Neuronal stem cell (in vitro differentiated cells): Measurements from ENCODE around the gene SLC6A18.

Experiments
- DNase-seq: peaks from one replicate; pipeline ENCODE4 v3.0.0-alpha.2; 2013; ENCODE audit warnings: low spot score
- H2AFZ ChIP-seq: one replicate; pipeline ENCODE4 v1.6.1; 2013; ENCODE audit warnings: mild to moderate bottlenecking, low read length, inconsistent platforms
- H2AK5ac ChIP-seq: 2 replicates; pipeline ENCODE4 v1.6.1; 2013; ENCODE audit warnings: low read depth, mild to moderate bottlenecking, inconsistent platforms, low read length, moderate library complexity, mixed read lengths
- H2BK120ac ChIP-seq: 2 replicates; pipeline ENCODE4 v1.6.1; 2013; ENCODE audit warnings: low read depth, mild to moderate bottlenecking, inconsistent platforms, low read length, moderate library complexity, mixed read lengths
- H2BK12ac ChIP-seq: one replicate; pipeline ENCODE4 v1.6.1; 2013; ENCODE audit warnings: low read length, inconsistent platforms
- H2BK15ac ChIP-seq: 2 replicates; pipeline ENCODE4 v1.6.1; 2013; ENCODE audit warnings: mild to moderate bottlenecking, low read length, inconsistent platforms, mixed read lengths
- H2BK5ac ChIP-seq: one replicate; pipeline ENCODE4 v1.6.1; 2013; ENCODE audit warnings: inconsistent platforms, mild to moderate bottlenecking, low read length, moderate library complexity
- H3K14ac ChIP-seq: one replicate; pipeline ENCODE4 v1.6.1; 2013; ENCODE audit warnings: low read length, inconsistent platforms
- H3K18ac ChIP-seq: 2 replicates; pipeline ENCODE4 v1.6.1; 2013; ENCODE audit warnings: low read length, inconsistent platforms
- H3K23ac ChIP-seq: 2 replicates; pipeline ENCODE4 v1.6.1; 2013; ENCODE audit warnings: low read depth, mild to moderate bottlenecking, mixed read lengths, low read length, inconsistent platforms; ENCODE audit not compliant: poor library complexity
- H3K27ac ChIP-seq: replicated peaks from 3 replicates; pipeline ENCODE4 v1.5.1; 2013; ENCODE audit warnings: low read length, inconsistent platforms
- H3K27me3 ChIP-seq, 3 experiments: 2 replicates each; pipeline ENCODE4 v1.6.1; 2013; ENCODE audit warnings: low read length in 3 of 3, mild to moderate bottlenecking in 2 of 3, inconsistent platforms in 1 of 3, low read depth in 1 of 3, mixed read lengths in 1 of 3, moderate library complexity in 1 of 3; ENCODE audit not compliant: control insufficient read depth in 3 of 3, insufficient read depth in 3 of 3
- H3K36me3 ChIP-seq, 2 donors: replicated peaks in 1 of 2; 2 replicates each; pipeline ENCODE4 v1.6.1; 2013; ENCODE audit warnings: low read length in 2 of 2; ENCODE audit not compliant: control insufficient read depth in 2 of 2, insufficient read depth in 2 of 2
- H3K4ac ChIP-seq: 2 replicates; pipeline ENCODE4 v1.6.1; 2013; ENCODE audit warnings: inconsistent platforms, mild to moderate bottlenecking, low read length, moderate library complexity
- H3K4me1 ChIP-seq, 2 donors: 1 replicate in 1 of 2; 2 replicates in 1 of 2; pipeline ENCODE4 v1.6.1; 2013; ENCODE audit warnings: low read length in 2 of 2, low read depth in 1 of 2; ENCODE audit not compliant: control insufficient read depth in 2 of 2, insufficient read depth in 1 of 2
- H3K4me2 ChIP-seq: one replicate; pipeline ENCODE4 v1.6.1; 2013; ENCODE audit warnings: mild to moderate bottlenecking, low read length, inconsistent platforms; ENCODE audit not compliant: insufficient read depth, poor library complexity, severe bottlenecking
- H3K4me3 ChIP-seq, 2 donors: 2 replicates each; pipeline ENCODE4 v1.5.1; 2013; ENCODE audit warnings: low read length in 2 of 2, mild to moderate bottlenecking in 2 of 2, inconsistent platforms in 1 of 2, moderate library complexity in 1 of 2
- H3K79me1 ChIP-seq: one replicate; pipeline ENCODE4 v1.6.1; 2013; ENCODE audit warnings: low read depth, mild to moderate bottlenecking, inconsistent platforms, low read length, moderate library complexity
- H3K9ac ChIP-seq: one replicate; pipeline ENCODE4 v1.6.1; 2013; ENCODE audit warnings: mild to moderate bottlenecking, low read depth, low read length, inconsistent platforms; ENCODE audit not compliant: poor library complexity
- H3K9me3 ChIP-seq, 2 donors: replicated peaks in 1 of 2; 2 replicates each; pipeline versions ENCODE3 to v1.6.1; 2013; ENCODE audit warnings: low read length in 2 of 2, mild to moderate bottlenecking in 2 of 2, inconsistent platforms in 1 of 2, low read depth in 1 of 2, mixed read lengths in 1 of 2, moderate library complexity in 1 of 2; ENCODE audit not compliant: control insufficient read depth in 2 of 2, insufficient read depth in 1 of 2
- H4K8ac ChIP-seq: one replicate; pipeline ENCODE4 v1.6.1; 2013; ENCODE audit warnings: low read depth, mild to moderate bottlenecking, inconsistent platforms, low read length, moderate library complexity
- H4K91ac ChIP-seq: one replicate; pipeline ENCODE4 v1.6.1; 2013; ENCODE audit warnings: low read length, low read depth, mild to moderate bottlenecking, inconsistent platforms; ENCODE audit not compliant: poor library complexity
- WGBS, 2 donors: extraction: QIAGEN DNeasy Blood & Tissue Kit; methylation state at CpG; one replicate each; pipeline ENCODE4 v1.1.7; 2013; ENCODE audit warnings: missing lambda C conversion rate in 2 of 2, mixed read lengths in 1 of 2; ENCODE audit not compliant: insufficient read length in 2 of 2, insufficient replicate concordance in 1 of 2; ENCODE audit errors: extremely low coverage in 2 of 2; 5-methylcytosine and 5-hydroxymethylcytosine counted together

SLC6A18 gene

DNA sequence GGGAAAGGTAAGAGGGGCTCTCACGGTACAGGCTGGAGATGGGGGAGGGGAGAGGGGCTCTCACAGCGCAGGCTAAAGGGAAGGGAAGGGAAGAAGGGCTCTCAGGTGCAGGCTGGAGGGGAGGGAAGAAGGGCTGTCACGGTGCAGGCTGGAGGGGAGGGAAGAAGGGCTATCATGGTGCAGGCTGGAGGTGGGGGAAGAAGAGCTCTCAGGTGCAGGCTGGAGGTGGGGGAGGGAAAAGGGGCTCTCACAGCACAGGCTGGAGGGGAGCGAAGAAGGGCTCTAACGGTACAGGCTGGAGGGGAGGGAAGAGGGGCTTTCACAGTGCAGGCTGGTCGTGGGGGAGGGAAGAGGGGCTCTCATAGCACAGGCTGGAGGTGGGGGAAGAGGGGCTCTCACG, 4.6 kb downstream of the SLC6A18 start:
- no CpG with 5 or more reads among the region's 7 CpGs for WGBS, 2 donors
- no peak overlapping the region for H3K4me3 ChIP-seq
- no peak for DNase-seq
- peak overlapping the region; percentile 48 for H3K18ac ChIP-seq
- no peaks in the 10 kb centered on the region for H3K79me1 ChIP-seq
- no peak overlapping the region for H3K27ac ChIP-seq
- H2AK5ac ChIP-seq, result peak overlapping the region; percentile 56
- no peak overlapping the region for H2BK5ac ChIP-seq
- no peak overlapping the region for H2AFZ ChIP-seq
- no peak overlapping the region for H3K23ac ChIP-seq
- H3K27me3 ChIP-seq, result peaks cover 0 to 29% (median 0%) of the 10 kb centered on the region in 3 experiments
- no peaks in the 10 kb centered on the region for H3K36me3 ChIP-seq
- H3K4ac ChIP-seq, result no peak overlapping the region
- no peak overlapping the region for H4K91ac ChIP-seq
- H3K4me1 ChIP-seq, result peaks cover 0 to 3% of the 10 kb centered on the region in 2 donors
- peak overlapping the region; percentile 25 for H3K4me2 ChIP-seq
- H3K9me3 ChIP-seq, result peaks cover 0 to under 1% of the 10 kb centered on the region in 2 donors
- peak overlapping the region; percentile 48 for H4K8ac ChIP-seq
- no peak overlapping the region for H2BK12ac ChIP-seq
- no peak overlapping the region for H2BK15ac ChIP-seq
- peak overlapping the region; percentile 81 for H2BK120ac ChIP-seq
- peak overlapping the region; percentile 60 for H3K9ac ChIP-seq
- H3K14ac ChIP-seq, result peak overlapping the region; percentile 82

- H2AK5ac ChIP-seq, result peak overlapping the region; percentile 56
- H3K4ac ChIP-seq, result peak overlapping the region; percentile 23
- H4K8ac ChIP-seq, result no peak overlapping the region
- no CpG with 5 or more reads among the region's 17 CpGs for WGBS, 2 donors
- H3K18ac ChIP-seq, result peak overlapping the region; percentile 27
- no peaks in the 10 kb centered on the region for H3K79me1 ChIP-seq
- H2BK120ac ChIP-seq, result no peak overlapping the region
- H2AFZ ChIP-seq, result no peak overlapping the region
- no peak overlapping the region for H3K4me3 ChIP-seq
- H4K91ac ChIP-seq, result no peak overlapping the region
- peak overlapping the region; percentile 82 for H3K14ac ChIP-seq
- H3K9me3 ChIP-seq, result peaks cover 0 to 7% of the 10 kb centered on the region in 2 donors
- peak overlapping the region; percentile 3 for H3K23ac ChIP-seq
- peaks cover 0 to 3% of the 10 kb centered on the region in 2 donors for H3K4me1 ChIP-seq
- peak overlapping the region; percentile 71 for H2BK15ac ChIP-seq
- H3K36me3 ChIP-seq, result no peaks in the 10 kb centered on the region
- DNase-seq, result no peak
- H3K9ac ChIP-seq, result peak overlapping the region; percentile 38
- H3K27ac ChIP-seq, result no peak overlapping the region
- H3K27me3 ChIP-seq, result peaks cover 0 to 24% (median 0%) of the 10 kb centered on the region in 3 experiments
- H3K4me2 ChIP-seq, result no peak overlapping the region
- no peak overlapping the region for H2BK5ac ChIP-seq
- H2BK12ac ChIP-seq, result no peak overlapping the region
Observed at GRCh38 chr5:1230551-1230950, 5.4 kb downstream of the SLC6A18 start.

DNA sequence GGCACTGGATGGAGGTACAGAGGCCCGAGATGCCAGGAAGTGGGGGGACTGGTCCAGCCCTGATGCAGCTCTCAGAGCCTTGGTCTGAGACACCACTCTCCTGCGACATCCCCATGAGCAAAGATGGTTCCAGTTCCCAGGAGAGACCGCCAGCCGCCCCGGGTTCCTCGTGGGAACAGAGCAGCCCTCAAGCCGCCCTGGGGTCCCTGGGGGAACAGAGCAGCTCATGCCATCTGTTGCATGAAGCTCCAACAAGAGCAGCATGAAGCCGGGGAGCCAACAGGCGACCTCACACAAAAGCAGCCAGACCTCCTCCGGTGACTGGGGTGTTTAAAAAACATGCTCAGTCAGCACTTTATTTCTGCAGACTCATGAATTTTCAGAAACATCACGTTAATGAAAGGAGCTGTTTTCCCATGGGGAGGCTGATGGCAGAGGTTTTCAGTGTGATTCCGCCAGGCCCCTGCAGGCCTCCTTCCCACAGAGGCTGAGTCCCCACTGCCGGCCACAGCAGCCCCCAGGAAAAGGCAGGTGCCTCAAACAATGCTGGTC, 6.2 kb downstream of the SLC6A18 start:
- Histone ChIP-seq H3K4me3 (no peak overlapping the region), H2BK120ac (no peak overlapping the region), H4K8ac (peak overlapping the region; percentile 17), H4K91ac (peak overlapping the region; percentile 53), H3K4me1 (peaks cover 0 to 3% of the 10 kb centered on the region in 2 donors), H3K9me3 (peaks cover 5 to 8% of the 10 kb centered on the region in 2 donors), H2BK15ac (no peak overlapping the region), H3K9ac (no peak overlapping the region), H3K4ac (no peak overlapping the region), H3K79me1 (no peaks in the 10 kb centered on the region), H3K27ac (no peak overlapping the region), H3K27me3 (peaks cover 0 to 16% (median 0%) of the 10 kb centered on the region in 3 experiments), H3K4me2 (no peak overlapping the region), H3K14ac (peak overlapping the region; percentile 38), H2BK5ac (no peak overlapping the region), H2AK5ac (peak overlapping the region; percentile 46), H2BK12ac (no peak overlapping the region), H3K18ac (peak overlapping the region; percentile 38), H3K36me3 (no peaks in the 10 kb centered on the region), H2AFZ (no peak overlapping the region), H3K23ac (no peak overlapping the region)
- whole genome bisulfite sequencing, 2 donors, result no CpG with 5 or more reads among the region's 13 CpGs
- no peak for DNase-seq

- Histone ChIP-seq H3K4ac (no peak overlapping the region), H3K27me3 (peaks cover 0 to 16% (median 0%) of the 10 kb centered on the region in 3 experiments), H2BK120ac (no peak overlapping the region), H4K8ac (peak overlapping the region; percentile 4), H3K27ac (no peak overlapping the region), H2BK12ac (no peak overlapping the region), H2BK5ac (no peak overlapping the region), H3K4me3 (peak overlapping the region in 1 of 2 donors; percentile 24), H3K14ac (peak overlapping the region; percentile 5), H2BK15ac (no peak overlapping the region), H3K36me3 (no peaks in the 10 kb centered on the region), H3K4me2 (no peak overlapping the region), H3K23ac (peak overlapping the region; percentile 37), H3K79me1 (no peaks in the 10 kb centered on the region), H4K91ac (no peak overlapping the region), H3K4me1 (peaks cover 0 to 3% of the 10 kb centered on the region in 2 donors), H2AK5ac (no peak overlapping the region), H2AFZ (no peak overlapping the region), H3K18ac (no peak overlapping the region), H3K9ac (peak overlapping the region; percentile 44), H3K9me3 (peaks cover 5 to 10% of the 10 kb centered on the region in 2 donors)
- no peak for DNase-seq
- no CpG with 5 or more reads among the region's 25 CpGs for WGBS, 2 donors
Observed at GRCh38 chr5:1232780-1233179, 7.6 kb downstream of the SLC6A18 start.
